Measurements from ENCODE around the gene NAT16.

The NAT16 gene

GRCh38 chr7:101175664-101176063 is 4.4 kb downstream of the NAT16 start:
- Histone ChIP-seq H3K4me3 (ENCODE audit: low read depth, low read length) (no peak overlapping the region), H3K9ac (ENCODE audit: low read depth, low read length) (no peak overlapping the region), H3K27me3 (ENCODE audit: control insufficient read depth, insufficient read depth, low read length) (peaks cover 82% of the 10 kb centered on the region), H3K36me3 (ENCODE audit: control insufficient read depth, insufficient read depth, low read length) (no peaks in the 10 kb centered on the region), H3K4me1 (ENCODE audit: control insufficient read depth, insufficient read depth, low read length) (peaks cover 8% of the 10 kb centered on the region), H3K9me3 (ENCODE audit: control insufficient read depth, insufficient read depth, low read length) (no peaks in the 10 kb centered on the region)

GRCh38 chr7:101174322-101174854 is 5.7 kb downstream of the NAT16 start:
- Histone ChIP-seq H3K9ac (ENCODE audit: low read depth, low read length) (no peak overlapping the region), H3K4me3 (ENCODE audit: low read depth, low read length) (peak overlapping the region; percentile 69), H3K36me3 (ENCODE audit: control insufficient read depth, insufficient read depth, low read length) (no peaks in the 10 kb centered on the region), H3K4me1 (ENCODE audit: control insufficient read depth, insufficient read depth, low read length) (peaks cover 16% of the 10 kb centered on the region), H3K27me3 (ENCODE audit: control insufficient read depth, insufficient read depth, low read length) (peaks cover 90% of the 10 kb centered on the region), H3K9me3 (ENCODE audit: control insufficient read depth, insufficient read depth, low read length) (no peaks in the 10 kb centered on the region)

GRCh38 chr7:101173752-101174244 is 6.3 kb downstream of the NAT16 start:
- Histone ChIP-seq H3K36me3 (ENCODE audit: control insufficient read depth, insufficient read depth, low read length) (no peaks in the 10 kb centered on the region), H3K9me3 (ENCODE audit: control insufficient read depth, insufficient read depth, low read length) (no peaks in the 10 kb centered on the region), H3K4me1 (ENCODE audit: control insufficient read depth, insufficient read depth, low read length) (peaks cover 20% of the 10 kb centered on the region), H3K9ac (ENCODE audit: low read depth, low read length) (no peak overlapping the region), H3K27me3 (ENCODE audit: control insufficient read depth, insufficient read depth, low read length) (peaks cover 96% of the 10 kb centered on the region), H3K4me3 (ENCODE audit: low read depth, low read length) (peak overlapping the region; percentile 69)

- H3K27me3 ChIP-seq (ENCODE audit: control insufficient read depth, insufficient read depth, low read length), result peaks cover 98% of the 10 kb centered on the region
- H3K36me3 ChIP-seq (ENCODE audit: control insufficient read depth, insufficient read depth, low read length), result no peaks in the 10 kb centered on the region
- H3K4me1 ChIP-seq (ENCODE audit: control insufficient read depth, insufficient read depth, low read length), result peaks cover 26% of the 10 kb centered on the region
- H3K9ac ChIP-seq (ENCODE audit: low read depth, low read length), result no peak overlapping the region
- H3K9me3 ChIP-seq (ENCODE audit: control insufficient read depth, insufficient read depth, low read length), result no peaks in the 10 kb centered on the region
- H3K4me3 ChIP-seq (ENCODE audit: low read depth, low read length), result peak overlapping the region; percentile 69
Measured at GRCh38 chr7:101172854-101173751, 7.0 kb downstream of the NAT16 start.

GRCh38 chr7:101172005-101172853 is 7.9 kb downstream of the NAT16 start:
- H3K4me3 ChIP-seq (ENCODE audit: low read depth, low read length), result peak overlapping the region; percentile 69
- H3K9me3 ChIP-seq (ENCODE audit: control insufficient read depth, insufficient read depth, low read length), result no peaks in the 10 kb centered on the region
- no peaks in the 10 kb centered on the region for H3K36me3 ChIP-seq (ENCODE audit: control insufficient read depth, insufficient read depth, low read length)
- no peak overlapping the region for H3K9ac ChIP-seq (ENCODE audit: low read depth, low read length)
- peaks cover 33% of the 10 kb centered on the region for H3K4me1 ChIP-seq (ENCODE audit: control insufficient read depth, insufficient read depth, low read length)
- peaks cover 96% of the 10 kb centered on the region for H3K27me3 ChIP-seq (ENCODE audit: control insufficient read depth, insufficient read depth, low read length)

GRCh38 chr7:101171442-101171837 is 8.7 kb downstream of the NAT16 start:
- no peak overlapping the region for H3K9ac ChIP-seq (ENCODE audit: low read depth, low read length)
- peaks cover 33% of the 10 kb centered on the region for H3K4me1 ChIP-seq (ENCODE audit: control insufficient read depth, insufficient read depth, low read length)
- H3K9me3 ChIP-seq (ENCODE audit: control insufficient read depth, insufficient read depth, low read length), result no peaks in the 10 kb centered on the region
- H3K27me3 ChIP-seq (ENCODE audit: control insufficient read depth, insufficient read depth, low read length), result peaks cover 93% of the 10 kb centered on the region
- H3K36me3 ChIP-seq (ENCODE audit: control insufficient read depth, insufficient read depth, low read length), result no peaks in the 10 kb centered on the region
- peak overlapping the region; percentile 69 for H3K4me3 ChIP-seq (ENCODE audit: low read depth, low read length)

GRCh38 chr7:101170617-101171441 is 9.3 kb downstream of the NAT16 start:
- H3K4me3 ChIP-seq (ENCODE audit: low read depth, low read length), result peak overlapping the region; percentile 73

GRCh38 chr7:101169838-101170551 is 10.1 kb downstream of the NAT16 start:
- H3K27me3 ChIP-seq (ENCODE audit: control insufficient read depth, insufficient read depth, low read length), result peaks cover 83% of the 10 kb centered on the region
- H3K36me3 ChIP-seq (ENCODE audit: control insufficient read depth, insufficient read depth, low read length), result no peaks in the 10 kb centered on the region
- H3K4me1 ChIP-seq (ENCODE audit: control insufficient read depth, insufficient read depth, low read length), result peaks cover 33% of the 10 kb centered on the region
- no peaks in the 10 kb centered on the region for H3K9me3 ChIP-seq (ENCODE audit: control insufficient read depth, insufficient read depth, low read length)
- H3K9ac ChIP-seq (ENCODE audit: low read depth, low read length), result no peak overlapping the region
- H3K4me3 ChIP-seq (ENCODE audit: low read depth, low read length), result peak overlapping the region; percentile 73

More at GRCh38 chr7:101170617-101171441, 9.3 kb downstream of the NAT16 start:
- H3K36me3 ChIP-seq (ENCODE audit: control insufficient read depth, insufficient read depth, low read length), result no peaks in the 10 kb centered on the region
- peaks cover 33% of the 10 kb centered on the region for H3K4me1 ChIP-seq (ENCODE audit: control insufficient read depth, insufficient read depth, low read length)
- no peak overlapping the region for H3K9ac ChIP-seq (ENCODE audit: low read depth, low read length)
- no peaks in the 10 kb centered on the region for H3K9me3 ChIP-seq (ENCODE audit: control insufficient read depth, insufficient read depth, low read length)
- H3K27me3 ChIP-seq (ENCODE audit: control insufficient read depth, insufficient read depth, low read length), result peaks cover 89% of the 10 kb centered on the region

GRCh38 chr7:101169110-101169837 is 10.8 kb downstream of the NAT16 start:
- Histone ChIP-seq H3K27me3 (ENCODE audit: control insufficient read depth, insufficient read depth, low read length) (peaks cover 83% of the 10 kb centered on the region), H3K9me3 (ENCODE audit: control insufficient read depth, insufficient read depth, low read length) (no peaks in the 10 kb centered on the region), H3K36me3 (ENCODE audit: control insufficient read depth, insufficient read depth, low read length) (no peaks in the 10 kb centered on the region), H3K4me3 (ENCODE audit: low read depth, low read length) (peak overlapping the region; percentile 73), H3K4me1 (ENCODE audit: control insufficient read depth, insufficient read depth, low read length) (peaks cover 33% of the 10 kb centered on the region), H3K9ac (ENCODE audit: low read depth, low read length) (no peak overlapping the region)

GRCh38 chr7:101168412-101169049 is 11.6 kb downstream of the NAT16 start:
- Histone ChIP-seq H3K4me3 (ENCODE audit: low read depth, low read length) (peak overlapping the region; percentile 73), H3K9ac (ENCODE audit: low read depth, low read length) (no peak overlapping the region), H3K27me3 (ENCODE audit: control insufficient read depth, insufficient read depth, low read length) (peaks cover 78% of the 10 kb centered on the region), H3K9me3 (ENCODE audit: control insufficient read depth, insufficient read depth, low read length) (no peaks in the 10 kb centered on the region), H3K4me1 (ENCODE audit: control insufficient read depth, insufficient read depth, low read length) (peaks cover 33% of the 10 kb centered on the region), H3K36me3 (ENCODE audit: control insufficient read depth, insufficient read depth, low read length) (no peaks in the 10 kb centered on the region)

Data from iPS-15b (cell line).